Pancreas (tissue), 10 donors: Measurements from ENCODE around the gene CELF4. TPM values are rescaled to one million over a fixed set of nuclear protein-coding genes. Genes with fewer than 3 reads are reported as not detected.
A peak's percentile ranks its signal among the peaks of the same experiment; 100 is the strongest.

Experiments used
- ATAC-seq, 4 donors: fragments of 200-7000 bp; cut with Tn5 transposase; one replicate each; pipeline versions ENCODE4 v1.8.0 to v1.9.1; 2020; ENCODE audit warnings: mild to moderate bottlenecking in 4 of 4, moderate library complexity in 4 of 4
- DNase-seq, 6 donors: peaks; one replicate each; pipeline ENCODE4 v3.0.0-alpha.2; 2020
- FAIRE-seq: peaks from 2 replicates; lab custom pipeline; 2012; peaks lifted over from hg19 to GRCh38; lab: Jason Lieb, UNC
- H3K27ac ChIP-seq, 4 donors: fragments of 200-600 bp; sonication (generic); 1 replicate in 3 of 4; 2 replicates in 1 of 4; pipeline versions ENCODE4 v1.5.0 to v1.8.0; 2020
- H3K27me3 ChIP-seq, 4 donors: fragments of 200-600 bp; one replicate each; pipeline ENCODE4 v1.8.0; 2021
- H3K36me3 ChIP-seq, 3 donors: fragments of 200-600 bp; sonication (generic) in 1 of 3; one replicate each; pipeline versions ENCODE4 v1.5.0 to v1.8.0; 2020 to 2021
- H3K4me1 ChIP-seq, 3 donors: fragments of 200-600 bp; one replicate each; pipeline ENCODE4 v1.8.0; 2021
- H3K4me3 ChIP-seq, 4 donors: fragments of 200-600 bp; sonication (generic) in 2 of 4; one replicate each; pipeline versions ENCODE4 v1.5.0 to v1.8.0; 2020 to 2021
- H3K9me3 ChIP-seq, 4 donors: fragments of 200-600 bp; one replicate each; pipeline ENCODE4 v1.8.0; 2021
- WGBS, 2 donors: extraction: QIAGEN DNeasy Blood & Tissue Kit; methylation state at CpG; one replicate each; pipeline ENCODE4 v1.1.7; 2013; 5-methylcytosine and 5-hydroxymethylcytosine counted together
- intact Hi-C, 3 donors: fragments of 100-400 bp; cut with DNase I; formaldehyde crosslinking; loops; one replicate each; pipeline versions ENCODE4 v1.11.1 to v1.14.2; 2022
- polyA plus RNA-seq, 2 donors: library from polyadenylated mRNA; stranded (reverse); fragments of 200-250 nt; gene quantifications; one replicate each; pipeline ENCODE4 v1.2.3, GENCODE V29; 2013
- total RNA-seq, 6 donors: library from RNA; stranded (reverse); fragmentation: NEBNext Ultra II Directional in 4 of 6; extraction: Animal tissue kit (Norgen Biotek cat#: 25700) in 4 of 6; gene quantifications; one replicate each; pipeline versions ENCODE4 v1.2.1 to v1.2.4, GENCODE V29; 2021 to 2023
- TF ChIP-seq, protein P1 (sequence below), 4 donors: fragments of 200-600 bp; sonication (generic) in 3 of 4; IDR thresholded peaks; one replicate each; pipeline versions ENCODE4 v1.5.0 to v1.8.0; 2021; ENCODE audit warnings: antibody characterized with exemption in 4 of 4
- donor health status: healthy with polysubstance abuse.
- donor health status: DM: no; HTN: no; CAD: no; lungs with moderate emphysema.
- donor health status: DM: no; HTN: no; CAD: no.
- donor health status: control.
- donor health status: control.
- donor health status: Bipolar disorder and iron deficiency.
- donor health status: DM: yes; HTN: yes; CAD: no.
- donor health status: DM: no; HTN: no; CAD: no.
- donor health status: DM: no; HTN: no; CAD: no.
- donor health status: DM: yes; HTN: yes; CAD: no.

CELF4 gene
- total and polyA plus RNA-seq, 8 donors: 1.0 to 10.0 (median 2.8) TPM

DNA sequence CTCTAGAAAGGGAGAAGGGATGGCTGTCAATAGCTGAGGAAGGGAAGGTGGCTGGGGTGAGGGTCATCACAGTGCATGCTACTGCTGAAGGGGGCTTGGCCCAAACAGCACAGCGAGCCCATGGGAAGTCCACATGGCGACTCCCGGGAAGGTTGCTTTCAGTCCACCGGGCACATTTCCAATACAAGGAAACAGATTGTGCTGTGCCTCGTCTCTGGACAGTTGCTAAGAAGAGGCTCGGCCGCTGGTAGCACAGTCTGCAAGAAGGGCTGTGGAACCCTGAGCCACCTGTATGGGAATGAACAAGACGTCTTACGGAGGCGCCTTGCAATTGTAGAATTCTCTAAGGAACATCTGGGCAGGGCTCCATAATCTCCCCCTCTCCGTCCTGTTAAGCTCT lies 123.1 kb downstream of the CELF4 start:
- peak in 2 of 4 donors; percentile 28 to 41 for ATAC-seq
- TF ChIP-seq, protein P1, sequence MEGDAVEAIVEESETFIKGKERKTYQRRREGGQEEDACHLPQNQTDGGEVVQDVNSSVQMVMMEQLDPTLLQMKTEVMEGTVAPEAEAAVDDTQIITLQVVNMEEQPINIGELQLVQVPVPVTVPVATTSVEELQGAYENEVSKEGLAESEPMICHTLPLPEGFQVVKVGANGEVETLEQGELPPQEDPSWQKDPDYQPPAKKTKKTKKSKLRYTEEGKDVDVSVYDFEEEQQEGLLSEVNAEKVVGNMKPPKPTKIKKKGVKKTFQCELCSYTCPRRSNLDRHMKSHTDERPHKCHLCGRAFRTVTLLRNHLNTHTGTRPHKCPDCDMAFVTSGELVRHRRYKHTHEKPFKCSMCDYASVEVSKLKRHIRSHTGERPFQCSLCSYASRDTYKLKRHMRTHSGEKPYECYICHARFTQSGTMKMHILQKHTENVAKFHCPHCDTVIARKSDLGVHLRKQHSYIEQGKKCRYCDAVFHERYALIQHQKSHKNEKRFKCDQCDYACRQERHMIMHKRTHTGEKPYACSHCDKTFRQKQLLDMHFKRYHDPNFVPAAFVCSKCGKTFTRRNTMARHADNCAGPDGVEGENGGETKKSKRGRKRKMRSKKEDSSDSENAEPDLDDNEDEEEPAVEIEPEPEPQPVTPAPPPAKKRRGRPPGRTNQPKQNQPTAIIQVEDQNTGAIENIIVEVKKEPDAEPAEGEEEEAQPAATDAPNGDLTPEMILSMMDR (IDR thresholded peaks at IDR 0.05): no peak
- intact Hi-C loops: no loop called here
- DNase-seq: no peak
- H3K36me3 ChIP-seq: no peaks in the 10 kb centered on the region
- no peaks in the 10 kb centered on the region for H3K4me1 ChIP-seq
- H3K27ac ChIP-seq: no peak overlapping the region
- no peaks in the 10 kb centered on the region for H3K27me3 ChIP-seq
- H3K9me3 ChIP-seq: no peaks in the 10 kb centered on the region
- WGBS, 2 donors: 55 to 61% methylated on average over 11 of the region's 11 CpGs
- no peak overlapping the region for H3K4me3 ChIP-seq
- no peak for FAIRE-seq

DNA sequence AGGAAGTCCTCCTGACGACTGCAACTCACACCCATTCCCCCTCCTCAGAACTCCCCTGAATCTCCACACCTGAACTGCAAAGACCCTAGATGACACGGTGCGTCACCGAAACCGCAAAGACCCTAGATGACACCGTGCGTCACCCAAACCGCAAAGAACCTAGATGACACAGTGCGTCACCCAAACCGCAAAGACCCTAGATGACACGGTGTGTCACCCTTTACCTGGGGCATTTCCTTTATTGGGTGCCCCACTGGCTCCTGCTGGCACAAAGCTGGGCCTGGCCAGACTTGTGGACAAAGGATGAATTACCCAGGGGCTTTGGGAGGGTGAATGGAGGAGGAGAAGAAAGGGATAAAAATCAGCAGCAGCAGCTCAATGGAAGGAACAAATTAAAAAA lies 123.8 kb downstream of the CELF4 start:
- Histone ChIP-seq H3K27ac (no peak overlapping the region), H3K9me3 (no peaks in the 10 kb centered on the region), H3K4me1 (no peaks in the 10 kb centered on the region), H3K4me3 (no peak overlapping the region), H3K36me3 (no peaks in the 10 kb centered on the region), H3K27me3 (no peaks in the 10 kb centered on the region)
- intact Hi-C loops: no loop called here
- no peak for FAIRE-seq
- WGBS, 2 donors: 68 to 73% methylated on average over 11 of the region's 11 CpGs
- TF ChIP-seq, protein P1 (IDR thresholded peaks at IDR 0.05): no peak
- ATAC-seq: no peak
- no peak for DNase-seq

DNA sequence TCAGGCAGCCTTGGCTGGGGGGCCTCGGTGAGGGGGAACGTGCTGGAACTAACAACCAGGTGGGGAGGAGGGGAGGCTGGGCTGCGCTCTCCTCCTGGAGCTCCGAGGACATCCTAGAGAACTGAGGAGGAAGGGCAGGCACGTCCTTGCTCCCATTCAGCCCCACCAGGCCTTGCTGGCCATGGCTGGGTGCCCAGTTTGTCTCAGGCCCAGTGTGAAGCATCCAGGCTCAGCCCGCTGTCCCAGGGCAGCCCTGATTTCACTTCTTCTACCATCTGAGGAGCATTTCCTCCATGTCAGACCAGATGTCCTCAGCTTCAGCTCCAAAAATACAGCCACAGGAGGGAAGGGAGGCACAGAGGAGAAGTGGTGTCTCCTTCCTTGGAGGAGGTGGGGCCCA lies 125.4 kb downstream of the CELF4 start:
- DNase-seq (no peak), FAIRE-seq (no peak), ATAC-seq (no peak)
- Histone ChIP-seq H3K36me3 (no peaks in the 10 kb centered on the region), H3K4me1 (no peaks in the 10 kb centered on the region), H3K9me3 (no peaks in the 10 kb centered on the region), H3K27me3 (no peaks in the 10 kb centered on the region), H3K4me3 (no peak overlapping the region), H3K27ac (no peak overlapping the region)
- 51 to 63% methylated on average over 6 of the region's 6 CpGs for WGBS, 2 donors
- intact Hi-C loops: no loop called here
- TF ChIP-seq, protein P1 (IDR thresholded peaks at IDR 0.05): no peak

DNA sequence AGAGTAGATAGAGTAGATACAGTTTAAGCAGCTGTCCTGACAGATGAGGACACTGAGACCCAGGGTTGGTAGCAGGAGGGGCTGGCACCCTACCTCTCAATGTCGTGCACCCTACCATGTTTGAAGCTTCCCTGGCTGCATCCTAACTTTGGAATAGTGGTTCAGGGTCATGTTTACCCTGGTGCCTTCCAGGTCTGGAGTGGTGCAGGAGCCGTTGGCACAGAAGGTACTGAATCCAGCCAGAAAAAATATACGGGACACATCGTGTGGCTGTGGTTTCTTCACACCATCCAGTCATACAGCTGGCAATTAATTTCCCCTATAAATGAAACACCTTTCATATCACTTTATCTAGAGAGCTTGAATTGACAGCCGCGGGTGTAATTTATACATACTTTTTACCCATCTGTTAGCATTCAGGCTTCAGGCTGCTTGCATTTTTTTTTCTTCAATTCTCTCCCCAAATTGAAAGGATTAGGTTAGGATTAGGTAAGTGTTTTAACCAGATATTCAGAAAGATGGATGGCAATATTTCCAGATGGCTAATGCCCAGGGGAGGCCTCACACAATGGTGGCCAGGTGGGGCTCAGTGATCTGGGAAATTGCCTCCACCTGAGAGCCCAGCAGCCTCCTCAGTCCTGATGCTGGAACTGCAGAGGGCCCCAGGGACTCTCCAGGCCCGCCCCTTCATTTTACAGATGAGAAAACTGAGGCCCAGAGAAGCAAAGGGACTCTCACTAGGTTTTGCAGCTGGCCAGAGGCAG lies 127.0 kb downstream of the CELF4 start:
- Histone ChIP-seq H3K36me3 (no peaks in the 10 kb centered on the region), H3K27me3 (no peaks in the 10 kb centered on the region), H3K4me3 (no peak overlapping the region), H3K4me1 (no peaks in the 10 kb centered on the region), H3K27ac (no peak overlapping the region), H3K9me3 (no peaks in the 10 kb centered on the region)
- TF ChIP-seq, protein P1 (IDR thresholded peaks at IDR 0.05): no peak
- no peak for ATAC-seq
- FAIRE-seq: no peak
- 56 to 69% methylated on average over 7 of the region's 7 CpGs for WGBS, 2 donors
- intact Hi-C loops: no loop called here
- no peak for DNase-seq

DNA sequence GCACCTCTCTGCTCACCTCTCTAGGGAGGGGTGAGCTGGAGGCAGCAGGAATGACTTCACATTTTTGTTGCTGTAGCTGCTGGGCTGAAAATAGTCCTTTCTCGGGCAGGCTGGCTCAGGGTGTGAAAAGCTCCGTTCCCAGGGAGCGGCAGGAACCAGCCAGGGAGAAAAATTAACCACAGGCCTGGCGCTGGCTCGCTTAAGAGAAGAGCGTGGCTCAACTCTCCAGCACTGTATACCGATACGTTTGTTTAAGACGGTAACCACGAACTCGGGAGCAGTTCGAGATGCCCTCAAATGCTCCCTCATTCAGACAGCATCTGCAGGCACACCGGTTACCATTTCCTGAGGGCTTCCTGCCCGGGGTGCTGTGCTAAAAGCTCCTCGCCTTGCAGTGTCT lies 129.6 kb downstream of the CELF4 start:
- FAIRE-seq: no peak
- 23% methylated on average over 15 of the region's 15 CpGs for WGBS, 2 donors
- intact Hi-C loops: no loop called here
- ATAC-seq: peak in 2 of 4 donors; percentile 71
- TF ChIP-seq, protein P1 (IDR thresholded peaks at IDR 0.05): no peak
- H3K9me3 ChIP-seq: no peaks in the 10 kb centered on the region
- no peaks in the 10 kb centered on the region for H3K27me3 ChIP-seq
- H3K4me3 ChIP-seq: no peak overlapping the region
- DNase-seq: no peak
- no peak overlapping the region for H3K27ac ChIP-seq
- no peaks in the 10 kb centered on the region for H3K4me1 ChIP-seq
- no peaks in the 10 kb centered on the region for H3K36me3 ChIP-seq
